Calu3 (cell line): ENCODE measurements around the gene CDPF1. TPM values are rescaled to one million over a fixed set of nuclear protein-coding genes. Genes with fewer than 3 reads are reported as not detected.

ENCODE experiments used
- BruUV-seq: library from RNA; stranded (reverse); fragments of 400-500 nt; replicated peaks from 2 replicates; lab custom pipeline; 2021; lab: Mats Ljungman, UMichigan
- CTCF ChIA-PET: fragments of 300-600 bp; sonication (Branson Sonifier 250); formaldehyde crosslinking; loops from one replicate; lab custom pipeline; 2022; ENCODE audit warnings: antibody characterized with exemption; lab: Charles Lee
- DNase-seq: peaks from one replicate; pipeline ENCODE4 v3.0.0; 2022
- H3K27ac Mint-ChIP-seq: one replicate; pipeline ENCODE4 v1.8.0; 2022; ENCODE audit warnings: mixed read lengths; ENCODE audit not compliant: unreplicated experiment
- H3K27me3 Mint-ChIP-seq: one replicate; pipeline ENCODE4 v1.8.0; 2022; ENCODE audit warnings: mixed read lengths; ENCODE audit not compliant: unreplicated experiment
- H3K36me3 Mint-ChIP-seq: one replicate; pipeline ENCODE4 v1.8.0; 2022; ENCODE audit warnings: mild to moderate bottlenecking, moderate library complexity, mixed read lengths; ENCODE audit not compliant: insufficient read depth, unreplicated experiment
- H3K4me1 Mint-ChIP-seq: one replicate; pipeline ENCODE4 v1.8.0; 2022; ENCODE audit warnings: mild to moderate bottlenecking, low read depth, mixed read lengths; ENCODE audit not compliant: unreplicated experiment
- H3K4me3 Mint-ChIP-seq: one replicate; pipeline ENCODE4 v1.8.0; 2022; ENCODE audit warnings: mild to moderate bottlenecking, low read depth, moderate library complexity, mixed read lengths; ENCODE audit not compliant: unreplicated experiment
- H3K9me3 Mint-ChIP-seq: one replicate; pipeline ENCODE4 v1.8.0; 2022; ENCODE audit warnings: low read depth, mixed read lengths; ENCODE audit not compliant: unreplicated experiment
- intact Hi-C: fragments of 100-400 bp; cut with micrococcal nuclease; formaldehyde crosslinking; loops from one replicate; pipeline ENCODE4 v1.10.0; 2022; ENCODE audit not compliant: unreplicated experiment
- total RNA-seq: library from RNA; stranded (reverse); gene quantifications from 2 replicates; pipeline ENCODE4 v1.2.3, GENCODE V29; 2022
- TF ChIP-seq, protein P1 (sequence below): fragments of 200-600 bp; IDR thresholded peaks from one replicate; pipeline ENCODE4 v1.8.0; 2022; ENCODE audit warnings: antibody characterized with exemption; ENCODE audit not compliant: unreplicated experiment

The CDPF1 gene
- total RNA-seq, 1 experiment from 2014 or later, result 10.5 TPM

DNA sequence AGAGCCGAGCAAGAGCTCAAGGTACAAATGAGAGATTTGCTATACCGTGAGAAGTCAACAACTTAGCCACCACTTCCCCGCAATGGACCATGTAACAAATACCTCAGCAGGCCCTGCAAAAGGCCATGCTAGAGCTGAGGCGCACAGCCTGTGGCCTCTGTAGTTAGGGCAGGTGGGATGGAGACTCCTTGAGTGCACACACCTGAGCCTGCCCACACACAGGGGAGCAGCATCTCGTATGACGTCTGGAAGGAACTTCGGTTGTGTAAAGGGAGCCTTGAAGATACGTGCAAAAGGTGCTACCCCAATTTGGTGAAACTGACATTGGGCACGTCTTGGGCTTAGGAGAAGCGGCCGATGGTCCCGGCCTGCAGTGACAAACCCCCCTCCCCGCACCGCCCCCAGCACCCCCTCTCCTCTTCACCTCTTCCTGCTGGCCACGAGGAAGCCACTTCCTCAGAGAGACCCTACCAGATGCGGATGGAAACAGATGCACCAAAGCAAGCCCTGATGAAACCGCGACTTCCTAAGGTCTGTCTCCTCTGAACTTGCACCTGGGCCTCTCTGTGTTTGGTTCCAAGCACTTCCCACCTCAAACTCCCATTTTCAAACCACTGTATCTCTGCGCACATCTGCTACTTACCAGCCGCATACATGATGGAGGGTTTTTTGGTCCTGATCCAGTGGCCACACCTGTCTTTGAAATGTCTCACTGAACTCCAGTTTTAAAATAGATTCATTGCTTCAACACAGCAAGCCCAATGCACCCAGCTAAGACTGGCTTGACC lies 10.6 kb downstream of the CDPF1 start:
- H3K27me3 Mint-ChIP-seq, result no peaks in the 10 kb centered on the region
- H3K27ac Mint-ChIP-seq, result no peak overlapping the region
- no peaks in the 10 kb centered on the region for H3K9me3 Mint-ChIP-seq
- TF ChIP-seq, protein P1, sequence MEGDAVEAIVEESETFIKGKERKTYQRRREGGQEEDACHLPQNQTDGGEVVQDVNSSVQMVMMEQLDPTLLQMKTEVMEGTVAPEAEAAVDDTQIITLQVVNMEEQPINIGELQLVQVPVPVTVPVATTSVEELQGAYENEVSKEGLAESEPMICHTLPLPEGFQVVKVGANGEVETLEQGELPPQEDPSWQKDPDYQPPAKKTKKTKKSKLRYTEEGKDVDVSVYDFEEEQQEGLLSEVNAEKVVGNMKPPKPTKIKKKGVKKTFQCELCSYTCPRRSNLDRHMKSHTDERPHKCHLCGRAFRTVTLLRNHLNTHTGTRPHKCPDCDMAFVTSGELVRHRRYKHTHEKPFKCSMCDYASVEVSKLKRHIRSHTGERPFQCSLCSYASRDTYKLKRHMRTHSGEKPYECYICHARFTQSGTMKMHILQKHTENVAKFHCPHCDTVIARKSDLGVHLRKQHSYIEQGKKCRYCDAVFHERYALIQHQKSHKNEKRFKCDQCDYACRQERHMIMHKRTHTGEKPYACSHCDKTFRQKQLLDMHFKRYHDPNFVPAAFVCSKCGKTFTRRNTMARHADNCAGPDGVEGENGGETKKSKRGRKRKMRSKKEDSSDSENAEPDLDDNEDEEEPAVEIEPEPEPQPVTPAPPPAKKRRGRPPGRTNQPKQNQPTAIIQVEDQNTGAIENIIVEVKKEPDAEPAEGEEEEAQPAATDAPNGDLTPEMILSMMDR, result no peak
- H3K4me3 Mint-ChIP-seq, result no peak overlapping the region
- no peaks in the 10 kb centered on the region for H3K4me1 Mint-ChIP-seq
- CTCF ChIA-PET, result no interaction called here
- no peak for DNase-seq
- BruUV-seq, result no TSS peak
- intact Hi-C loops, result no loop called here
- no peaks in the 10 kb centered on the region for H3K36me3 Mint-ChIP-seq

DNA sequence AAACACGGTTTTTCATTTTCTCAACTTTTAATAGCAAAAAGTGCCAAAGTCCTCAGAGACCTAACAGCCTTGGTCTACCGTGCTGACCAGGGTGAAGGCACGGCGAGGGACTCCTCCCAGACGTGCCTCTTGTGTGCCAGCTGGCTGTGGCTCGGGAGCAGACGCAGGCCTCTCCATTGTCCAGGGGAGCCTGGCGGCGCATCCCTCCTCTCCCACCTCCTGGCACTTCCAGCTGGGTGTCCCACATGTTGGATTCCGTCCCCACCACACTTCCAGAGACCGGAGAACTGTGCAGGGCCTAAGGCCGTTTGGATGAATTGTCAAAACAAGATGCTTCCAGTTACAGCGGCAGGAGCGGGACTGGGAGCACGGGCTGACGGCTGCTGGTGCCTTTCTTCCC lies 11.6 kb downstream of the CDPF1 start:
- no peak overlapping the region for H3K4me3 Mint-ChIP-seq
- TF ChIP-seq, protein P1, result no peak
- DNase-seq, result no peak
- H3K9me3 Mint-ChIP-seq, result no peaks in the 10 kb centered on the region
- CTCF ChIA-PET, result no interaction called here
- no peak overlapping the region for H3K27ac Mint-ChIP-seq
- intact Hi-C loops, result no loop called here
- no TSS peak for BruUV-seq
- no peaks in the 10 kb centered on the region for H3K27me3 Mint-ChIP-seq
- H3K4me1 Mint-ChIP-seq, result no peaks in the 10 kb centered on the region
- no peaks in the 10 kb centered on the region for H3K36me3 Mint-ChIP-seq

DNA sequence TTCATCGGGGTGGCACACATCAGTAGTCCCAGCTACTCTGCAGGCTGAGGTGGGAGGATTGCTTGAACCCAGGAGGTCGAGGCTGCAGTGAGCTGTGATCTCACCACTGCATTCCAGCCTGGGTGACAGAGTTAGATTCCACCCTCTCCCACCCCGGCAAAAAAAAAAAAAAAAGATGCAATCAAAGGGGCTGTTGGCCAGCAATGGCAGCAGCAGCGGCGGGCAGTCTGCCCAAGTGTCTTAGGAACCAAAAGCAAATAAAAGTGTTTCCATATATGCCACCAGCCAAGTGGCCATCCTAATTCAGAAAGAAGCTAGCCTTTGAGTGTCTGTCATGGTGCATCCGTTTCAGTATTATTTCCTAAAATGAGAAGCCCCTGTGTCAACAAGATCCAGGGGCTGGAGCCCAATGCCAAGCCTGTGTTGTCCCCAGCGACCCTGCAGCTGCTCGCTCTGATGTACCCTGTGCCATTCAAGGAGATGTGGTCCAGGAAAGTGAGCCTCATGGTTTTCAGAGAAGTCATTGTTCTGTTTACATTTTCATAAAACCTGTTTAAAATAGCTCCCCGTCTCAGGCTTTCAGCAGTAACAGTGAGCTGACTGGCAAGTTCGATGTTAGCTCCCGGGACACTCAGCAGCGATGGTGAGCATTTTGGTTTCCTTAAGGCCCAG lies 12.5 kb downstream of the CDPF1 start:
- Mint-ChIP-seq H3K27me3 (no peaks in the 10 kb centered on the region), H3K4me3 (no peak overlapping the region), H3K4me1 (no peaks in the 10 kb centered on the region), H3K27ac (no peak overlapping the region), H3K36me3 (no peaks in the 10 kb centered on the region), H3K9me3 (no peaks in the 10 kb centered on the region)
- DNase-seq, result no peak
- intact Hi-C loops, result no loop called here
- no TSS peak for BruUV-seq
- TF ChIP-seq, protein P1, result no peak
- CTCF ChIA-PET, result no interaction called here

DNA sequence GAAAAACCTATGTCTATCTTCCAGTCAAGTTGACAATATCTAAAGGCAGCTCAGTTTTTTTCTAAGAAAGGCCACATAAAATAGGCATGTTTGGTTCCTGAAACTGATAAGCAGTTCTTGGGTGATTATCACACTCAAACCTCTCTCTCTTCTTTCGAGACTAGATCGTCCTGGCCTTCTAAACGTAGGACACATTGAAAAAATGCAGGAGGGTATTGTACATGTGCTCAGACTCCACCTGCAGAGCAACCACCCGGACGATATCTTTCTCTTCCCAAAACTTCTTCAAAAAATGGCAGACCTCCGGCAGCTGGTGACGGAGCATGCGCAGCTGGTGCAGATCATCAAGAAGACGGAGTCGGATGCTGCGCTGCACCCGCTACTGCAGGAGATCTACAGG lies 15.1 kb downstream of the CDPF1 start:
- TF ChIP-seq, protein P1, result no peak
- H3K27ac Mint-ChIP-seq, result no peak overlapping the region
- H3K27me3 Mint-ChIP-seq, result no peaks in the 10 kb centered on the region
- H3K9me3 Mint-ChIP-seq, result no peaks in the 10 kb centered on the region
- DNase-seq, result no peak
- intact Hi-C loops, result no loop called here
- H3K4me1 Mint-ChIP-seq, result no peaks in the 10 kb centered on the region
- no TSS peak for BruUV-seq
- CTCF ChIA-PET, result interaction anchor here (0.7 kb wide), 1 partner anchor 87 kb away, joined by 3 read pairs; no protein-coding TSS in a partner anchor
- H3K36me3 Mint-ChIP-seq, result no peaks in the 10 kb centered on the region
- no peak overlapping the region for H3K4me3 Mint-ChIP-seq
